Neural cell (in vitro differentiated cells): ENCODE results near the gene MAML2.

Experiments
- EP300 ChIP-seq: fragments of 450-650 bp; conservative IDR thresholded peaks from 2 replicates; pipeline ENCODE4 v1.6.1; 2014; ENCODE audit warnings: antibody characterized with exemption, mild to moderate bottlenecking, moderate library complexity; ENCODE audit not compliant: poor library complexity, severe bottlenecking
- EZH2 ChIP-seq: fragments of 200-600, 300-800 bp; shearing (Covaris generic), sonication (generic); IDR thresholded peaks from 2 replicates; pipeline ENCODE4 v1.6.1; 2014; ENCODE audit warnings: antibody characterized with exemption, low read length, borderline replicate concordance, mild to moderate bottlenecking; ENCODE audit not compliant: insufficient read depth, poor library complexity, severe bottlenecking
- RAD21 ChIP-seq: fragments of 450-650 bp; conservative IDR thresholded peaks from 2 replicates; pipeline ENCODE4 v1.6.1; 2014; ENCODE audit warnings: antibody characterized with exemption, mild to moderate bottlenecking, moderate library complexity
- REST ChIP-seq: IDR thresholded peaks from 2 replicates; pipeline ENCODE4 v1.6.1; 2012; ENCODE audit warnings: borderline replicate concordance
- TAF1 ChIP-seq: IDR thresholded peaks from 2 replicates; pipeline ENCODE4 v1.6.1; 2012; ENCODE audit warnings: low read depth
- TF ChIP-seq, protein P1 (sequence below): fragments of 450-650 bp; IDR thresholded peaks from 2 replicates; pipeline ENCODE4 v1.5.1; 2014; ENCODE audit warnings: antibody characterized with exemption, mild to moderate bottlenecking, moderate library complexity; ENCODE audit not compliant: poor library complexity, severe bottlenecking

GRCh38 chr11:95968585-95968984, 374.4 kb downstream of the MAML2 start:
- TF ChIP-seq, protein P1, sequence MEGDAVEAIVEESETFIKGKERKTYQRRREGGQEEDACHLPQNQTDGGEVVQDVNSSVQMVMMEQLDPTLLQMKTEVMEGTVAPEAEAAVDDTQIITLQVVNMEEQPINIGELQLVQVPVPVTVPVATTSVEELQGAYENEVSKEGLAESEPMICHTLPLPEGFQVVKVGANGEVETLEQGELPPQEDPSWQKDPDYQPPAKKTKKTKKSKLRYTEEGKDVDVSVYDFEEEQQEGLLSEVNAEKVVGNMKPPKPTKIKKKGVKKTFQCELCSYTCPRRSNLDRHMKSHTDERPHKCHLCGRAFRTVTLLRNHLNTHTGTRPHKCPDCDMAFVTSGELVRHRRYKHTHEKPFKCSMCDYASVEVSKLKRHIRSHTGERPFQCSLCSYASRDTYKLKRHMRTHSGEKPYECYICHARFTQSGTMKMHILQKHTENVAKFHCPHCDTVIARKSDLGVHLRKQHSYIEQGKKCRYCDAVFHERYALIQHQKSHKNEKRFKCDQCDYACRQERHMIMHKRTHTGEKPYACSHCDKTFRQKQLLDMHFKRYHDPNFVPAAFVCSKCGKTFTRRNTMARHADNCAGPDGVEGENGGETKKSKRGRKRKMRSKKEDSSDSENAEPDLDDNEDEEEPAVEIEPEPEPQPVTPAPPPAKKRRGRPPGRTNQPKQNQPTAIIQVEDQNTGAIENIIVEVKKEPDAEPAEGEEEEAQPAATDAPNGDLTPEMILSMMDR: no peak
- TF ChIP-seq EZH2: no peak
- no peak for TF ChIP-seq REST
- TF ChIP-seq EP300: no peak
- no peak for TF ChIP-seq TAF1
- TF ChIP-seq RAD21: no peak
